ENCODE data around the gene MRPL19.
"Not testable (repeated sequence)": the region's sequence is repeated elsewhere in the genome, so short reads cannot be mapped to it uniquely, and the experiment has no call there.

The MRPL19 gene

GRCh38 chr2:75616933-75617332 is 29.6 kb upstream of the MRPL19 start:
- no peak for DNase-seq

GRCh38 chr2:75619956-75620740 is 26.4 kb upstream of the MRPL19 start:
- DNase-seq = no peak

GRCh38 chr2:75621228-75621627 is 25.4 kb upstream of the MRPL19 start:
- DNase-seq = no peak

- no peak for DNase-seq
These were observed 24.1 kb upstream of the MRPL19 start for GRCh38 chr2:75622500-75622899.

GRCh38 chr2:75622929-75623328 is 23.7 kb upstream of the MRPL19 start:
- DNase-seq = no peak

GRCh38 chr2:75627902-75628504 is 18.6 kb upstream of the MRPL19 start:
- DNase-seq = peak; percentile 26 to 59

- DNase-seq = no peak
These were observed 14.4 kb upstream of the MRPL19 start for GRCh38 chr2:75632091-75632701.

GRCh38 chr2:75632813-75633212 is 13.8 kb upstream of the MRPL19 start:
- DNase-seq = no peak

GRCh38 chr2:75633620-75634019 is 13.0 kb upstream of the MRPL19 start:
- no peak for DNase-seq

- DNase-seq = no peak
These were observed 11.6 kb upstream of the MRPL19 start for GRCh38 chr2:75634945-75635344.

GRCh38 chr2:75637568-75637967 is 9.0 kb upstream of the MRPL19 start:
- DNase-seq = no peak

- DNase-seq = peak; percentile 61 to 67
These were observed 5.9 kb upstream of the MRPL19 start for GRCh38 chr2:75640621-75641121.

- no peak for DNase-seq
These were observed 5.0 kb upstream of the MRPL19 start for GRCh38 chr2:75641587-75641986.

- no peak for DNase-seq
These were observed 2.6 kb upstream of the MRPL19 start for GRCh38 chr2:75643980-75644379.

- no peak for DNase-seq
These were observed 940 bp upstream of the MRPL19 start for GRCh38 chr2:75645643-75646042.

- no peak for DNase-seq
These were observed 447 bp upstream of the MRPL19 start for GRCh38 chr2:75646090-75646582.

- DNase-seq = no peak
These were observed 1.2 kb downstream of the MRPL19 start for GRCh38 chr2:75647771-75648170.

GRCh38 chr2:75654012-75654411 is 7.4 kb downstream of the MRPL19 start:
- DNase-seq = no peak

- DNase-seq = no peak
These were observed 9.3 kb downstream of the MRPL19 start for GRCh38 chr2:75655861-75656260.

GRCh38 chr2:75656563-75656962 is 10.0 kb downstream of the MRPL19 start:
- DNase-seq = no peak

- DNase-seq = no peak
These were observed 11.2 kb downstream of the MRPL19 start for GRCh38 chr2:75657798-75658197.

GRCh38 chr2:75666911-75667310 is 20.3 kb downstream of the MRPL19 start:
- no peak for DNase-seq

GRCh38 chr2:75667884-75668283 is 21.3 kb downstream of the MRPL19 start:
- DNase-seq = no peak

- not testable (repeated sequence) for DNase-seq
These were observed 28.8 kb downstream of the MRPL19 start for GRCh38 chr2:75675423-75675822.
